DND-41 (cell line): ENCODE results near the gene PLBD1.

Experiments
- CTCF ChIP-seq: IDR thresholded peaks from 2 replicates; pipeline ENCODE4 v1.5.1; 2012; ENCODE audit warnings: borderline replicate concordance, low read length, moderate library complexity, mild to moderate bottlenecking; ENCODE audit not compliant: poor library complexity, severe bottlenecking; ENCODE audit errors: extremely low read depth
- EZH2 ChIP-seq: IDR thresholded peaks from 3 replicates; pipeline ENCODE4 v1.6.1; 2012; ENCODE audit warnings: borderline replicate concordance, low read depth, mild to moderate bottlenecking, moderate library complexity, low read length, inconsistent platforms; ENCODE audit not compliant: severe bottlenecking

- TF ChIP-seq EZH2 (no peak), CTCF (no peak)
These were observed 47.0 kb upstream of the PLBD1 start for GRCh38 chr12:14614704-14615121.
